T-helper 2 cell treated with Interferon-gamma antibody and Interleukin-4, amounts not matched to agents 5 μg/mL and 100 μg/mL, for 36 hours (primary cell): ENCODE data around the gene ME3.
"Not testable (repeated sequence)": the region's sequence is repeated elsewhere in the genome, so short reads cannot be mapped to it uniquely, and the experiment has no call there.

ENCODE experiments used
- DNase-seq: peaks from one replicate; pipeline ENCODE4 v3.0.0; 2021; ENCODE audit warnings: low spot score
- H3K27ac Mint-ChIP-seq: one replicate; pipeline ENCODE4 v1.8.0; 2021; ENCODE audit warnings: mild to moderate bottlenecking, mixed read lengths
- H3K27me3 Mint-ChIP-seq: one replicate; pipeline ENCODE4 v1.8.0; 2021; ENCODE audit warnings: low read depth, mixed read lengths
- H3K36me3 Mint-ChIP-seq: one replicate; pipeline ENCODE4 v1.8.0; 2021; ENCODE audit warnings: low read depth, mixed read lengths
- H3K4me1 Mint-ChIP-seq: one replicate; pipeline ENCODE4 v1.8.0; 2021; ENCODE audit warnings: low read depth, mixed read lengths
- H3K4me3 Mint-ChIP-seq: one replicate; pipeline ENCODE4 v1.8.0; 2022; ENCODE audit warnings: mild to moderate bottlenecking, moderate library complexity, mixed read lengths
- H3K9me3 Mint-ChIP-seq: one replicate; pipeline ENCODE4 v1.8.0; 2021; ENCODE audit warnings: mixed read lengths

ME3 gene

DNA sequence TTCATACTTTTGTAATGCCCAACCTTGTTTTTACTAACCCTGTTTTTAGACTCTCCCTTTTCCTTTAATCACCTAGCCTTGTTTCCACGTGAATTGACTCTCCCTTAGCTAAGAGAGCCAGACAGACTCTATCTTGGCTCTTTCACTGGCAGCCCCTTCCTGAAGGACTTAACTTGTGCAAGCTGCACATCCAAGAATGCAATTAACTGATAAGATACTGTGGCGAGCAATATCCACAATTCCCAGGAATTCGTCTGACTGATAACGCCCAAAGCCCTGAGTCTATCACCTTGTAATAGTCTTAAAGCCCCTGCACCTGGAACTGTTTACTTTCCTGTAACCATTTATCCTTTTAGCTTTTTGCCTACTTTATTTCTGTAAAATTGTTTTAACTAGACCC lies 248.9 kb downstream of the ME3 start:
- H3K27me3 Mint-ChIP-seq, H3K27ac Mint-ChIP-seq, H3K4me3 Mint-ChIP-seq, H3K9me3 Mint-ChIP-seq, DNase-seq, H3K4me1 Mint-ChIP-seq, H3K36me3 Mint-ChIP-seq: not testable (repeated sequence)

GRCh38 chr11:86422371-86422770 lies 250.0 kb downstream of the ME3 start:
- Mint-ChIP-seq H3K4me1 (peaks cover 3% of the 10 kb centered on the region), H3K36me3 (no peaks in the 10 kb centered on the region), H3K27ac (no peak overlapping the region), H3K9me3 (no peaks in the 10 kb centered on the region), H3K4me3 (no peak overlapping the region), H3K27me3 (peaks cover 3% of the 10 kb centered on the region)
- no peak for DNase-seq

DNA sequence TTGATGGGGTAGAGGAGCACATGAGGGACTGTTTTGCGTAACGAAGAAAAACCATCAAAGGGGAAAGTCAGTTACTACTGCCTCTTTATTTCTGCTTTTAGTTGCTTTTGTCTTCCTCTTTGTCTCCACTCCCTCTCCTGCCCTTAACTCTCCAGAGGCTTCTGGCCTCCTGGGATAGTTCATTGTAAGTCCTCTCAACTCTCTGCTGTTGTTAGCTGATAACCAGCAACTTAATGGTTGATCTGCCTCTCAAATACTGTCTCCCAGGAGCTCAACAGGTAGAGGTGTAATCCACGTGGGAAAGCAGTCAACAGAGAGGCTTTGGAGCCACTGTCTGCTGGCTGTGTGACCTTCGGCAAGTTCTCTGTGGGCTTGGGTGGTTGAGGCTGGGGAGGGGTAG lies 250.5 kb downstream of the ME3 start:
- H3K36me3 Mint-ChIP-seq = no peaks in the 10 kb centered on the region
- H3K9me3 Mint-ChIP-seq = no peaks in the 10 kb centered on the region
- DNase-seq = no peak
- H3K4me3 Mint-ChIP-seq = no peak overlapping the region
- peaks cover 3% of the 10 kb centered on the region for H3K27me3 Mint-ChIP-seq
- H3K27ac Mint-ChIP-seq = no peak overlapping the region
- H3K4me1 Mint-ChIP-seq = peaks cover 3% of the 10 kb centered on the region

DNA sequence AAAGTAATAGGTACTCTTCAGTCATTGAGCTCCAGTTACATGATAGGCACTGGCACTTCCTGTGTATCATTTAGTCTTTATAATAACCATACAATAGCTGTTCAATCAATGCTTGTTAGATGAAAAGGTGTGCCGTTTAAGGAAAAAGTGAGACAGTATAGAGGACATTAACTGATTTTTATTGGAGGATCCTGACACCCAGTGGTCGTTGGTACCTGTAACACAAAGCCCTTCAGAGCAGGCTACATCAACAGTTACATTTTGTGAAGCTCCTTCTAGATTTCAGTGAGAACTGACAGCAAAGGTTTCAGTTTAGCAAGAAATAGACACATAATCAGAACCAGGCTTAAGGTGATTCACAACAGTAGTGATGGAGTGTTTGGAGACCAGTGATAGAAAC lies 253.5 kb downstream of the ME3 start:
- no peak overlapping the region for H3K4me3 Mint-ChIP-seq
- H3K27ac Mint-ChIP-seq = no peak overlapping the region
- no peaks in the 10 kb centered on the region for H3K36me3 Mint-ChIP-seq
- H3K4me1 Mint-ChIP-seq = peaks cover 4% of the 10 kb centered on the region
- H3K9me3 Mint-ChIP-seq = no peaks in the 10 kb centered on the region
- no peak for DNase-seq
- H3K27me3 Mint-ChIP-seq = no peaks in the 10 kb centered on the region

- no peaks in the 10 kb centered on the region for H3K9me3 Mint-ChIP-seq
- no peak overlapping the region for H3K27ac Mint-ChIP-seq
- no peaks in the 10 kb centered on the region for H3K27me3 Mint-ChIP-seq
- no peak overlapping the region for H3K4me3 Mint-ChIP-seq
- no peaks in the 10 kb centered on the region for H3K36me3 Mint-ChIP-seq
- no peak for DNase-seq
- H3K4me1 Mint-ChIP-seq = peaks cover 4% of the 10 kb centered on the region
Observed at GRCh38 chr11:86418513-86418912, 253.9 kb downstream of the ME3 start.

DNA sequence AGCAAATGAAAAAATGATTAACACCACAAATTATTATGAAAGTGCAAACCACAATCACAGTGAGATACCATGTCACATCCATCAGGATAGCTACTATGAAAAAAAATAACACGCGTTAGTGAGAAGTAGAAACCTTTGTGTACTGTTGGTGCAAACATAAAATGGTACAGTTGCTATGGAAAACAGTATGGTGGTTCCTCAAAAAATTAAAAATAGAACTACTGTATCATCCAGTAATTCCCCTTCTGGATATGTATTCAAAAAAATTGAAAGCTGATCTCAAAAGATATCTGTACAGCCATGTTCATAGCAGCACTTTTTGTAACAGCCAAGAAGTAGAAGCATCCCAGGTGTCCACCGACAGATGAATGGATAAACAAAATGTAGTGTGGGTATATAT lies 254.3 kb downstream of the ME3 start:
- no peaks in the 10 kb centered on the region for H3K9me3 Mint-ChIP-seq
- H3K27ac Mint-ChIP-seq = no peak overlapping the region
- no peak for DNase-seq
- H3K27me3 Mint-ChIP-seq = no peaks in the 10 kb centered on the region
- peaks cover 4% of the 10 kb centered on the region for H3K4me1 Mint-ChIP-seq
- H3K36me3 Mint-ChIP-seq = no peaks in the 10 kb centered on the region
- no peak overlapping the region for H3K4me3 Mint-ChIP-seq

- H3K27me3 Mint-ChIP-seq, H3K4me3 Mint-ChIP-seq, DNase-seq, H3K36me3 Mint-ChIP-seq, H3K27ac Mint-ChIP-seq, H3K9me3 Mint-ChIP-seq, H3K4me1 Mint-ChIP-seq: not testable (repeated sequence)
Observed at GRCh38 chr11:86416951-86417350, 255.5 kb downstream of the ME3 start.

GRCh38 chr11:86416494-86416893 lies 255.9 kb downstream of the ME3 start:
- Mint-ChIP-seq H3K36me3 (no peaks in the 10 kb centered on the region), H3K9me3 (no peaks in the 10 kb centered on the region), H3K27me3 (no peaks in the 10 kb centered on the region), H3K4me1 (peaks cover 4% of the 10 kb centered on the region), H3K4me3 (no peak overlapping the region), H3K27ac (no peak overlapping the region)
- no peak for DNase-seq

- no peaks in the 10 kb centered on the region for H3K27me3 Mint-ChIP-seq
- H3K9me3 Mint-ChIP-seq = no peaks in the 10 kb centered on the region
- H3K36me3 Mint-ChIP-seq = no peaks in the 10 kb centered on the region
- no peak overlapping the region for H3K27ac Mint-ChIP-seq
- peaks cover 4% of the 10 kb centered on the region for H3K4me1 Mint-ChIP-seq
- H3K4me3 Mint-ChIP-seq = no peak overlapping the region
- no peak for DNase-seq
Observed at GRCh38 chr11:86415026-86415425, 257.4 kb downstream of the ME3 start.

DNA sequence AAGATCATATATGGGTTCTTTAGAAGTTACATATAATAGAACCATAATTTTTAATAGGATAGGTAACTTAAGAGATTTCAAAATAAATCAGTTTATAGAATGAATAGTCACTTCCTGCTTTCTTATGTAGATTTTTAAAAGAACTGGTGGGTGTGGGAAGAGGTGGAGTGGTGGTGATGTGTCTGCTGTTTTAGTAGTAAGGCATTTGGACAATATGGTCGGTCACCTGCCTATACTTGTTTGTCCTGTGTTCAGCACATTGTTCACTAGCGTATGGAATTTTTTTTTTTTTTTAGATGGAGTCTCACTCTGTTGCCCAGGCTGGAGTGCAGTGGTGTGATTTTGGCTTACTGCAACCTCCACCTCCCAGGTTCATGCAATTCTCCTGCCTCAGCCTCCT lies 258.4 kb downstream of the ME3 start:
- Mint-ChIP-seq H3K27me3 (no peaks in the 10 kb centered on the region), H3K4me3 (no peak overlapping the region), H3K36me3 (no peaks in the 10 kb centered on the region), H3K9me3 (no peaks in the 10 kb centered on the region), H3K4me1 (peaks cover 4% of the 10 kb centered on the region), H3K27ac (no peak overlapping the region)
- DNase-seq = no peak

GRCh38 chr11:86408845-86409244 lies 263.6 kb downstream of the ME3 start:
- no peak overlapping the region for H3K4me3 Mint-ChIP-seq
- H3K9me3 Mint-ChIP-seq = no peaks in the 10 kb centered on the region
- H3K4me1 Mint-ChIP-seq = no peaks in the 10 kb centered on the region
- no peak overlapping the region for H3K27ac Mint-ChIP-seq
- no peaks in the 10 kb centered on the region for H3K36me3 Mint-ChIP-seq
- no peaks in the 10 kb centered on the region for H3K27me3 Mint-ChIP-seq
- no peak for DNase-seq

DNA sequence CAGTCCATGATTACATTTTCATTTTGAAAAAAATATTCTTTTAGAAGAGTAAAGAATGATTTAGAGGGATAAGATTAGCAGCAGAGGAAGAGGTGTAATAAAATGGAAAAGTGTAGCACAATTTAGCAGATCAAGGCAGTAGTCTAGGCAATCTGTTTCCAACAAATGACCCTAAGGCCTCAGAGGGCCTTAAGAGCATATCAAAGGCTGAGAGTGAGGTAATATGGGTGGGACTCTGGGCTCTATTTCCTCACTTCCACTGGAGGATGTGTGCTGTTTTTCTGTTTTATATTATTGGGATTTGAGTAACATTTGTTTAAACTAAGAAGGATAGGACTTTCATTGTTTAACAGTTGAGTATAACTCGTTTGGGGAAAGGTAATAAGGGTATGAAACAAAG lies 269.0 kb downstream of the ME3 start:
- H3K36me3 Mint-ChIP-seq = no peaks in the 10 kb centered on the region

DNA sequence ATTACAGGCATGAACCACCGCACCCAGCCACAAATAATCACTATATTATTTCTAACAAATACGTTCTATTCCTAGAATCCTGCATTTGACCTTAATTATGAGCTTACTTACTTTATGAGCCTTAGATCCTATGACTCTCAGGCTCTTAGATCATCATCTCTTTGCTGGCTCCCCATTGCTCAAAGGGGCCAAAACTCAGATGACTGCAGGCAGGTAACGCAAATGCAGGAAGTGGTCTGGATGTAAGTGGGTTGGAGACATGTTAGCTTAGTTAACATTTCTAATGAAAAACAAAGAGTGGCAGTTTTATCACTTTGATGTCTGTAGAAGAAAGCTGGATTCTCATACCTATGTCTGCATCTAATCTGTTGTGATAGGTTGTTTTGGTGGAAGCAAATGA lies 274.3 kb downstream of the ME3 start:
- H3K36me3 Mint-ChIP-seq = no peaks in the 10 kb centered on the region
- no peaks in the 10 kb centered on the region for H3K27me3 Mint-ChIP-seq
- H3K9me3 Mint-ChIP-seq = no peaks in the 10 kb centered on the region
- H3K4me1 Mint-ChIP-seq = peaks cover 3% of the 10 kb centered on the region
- DNase-seq = no peak
- H3K4me3 Mint-ChIP-seq = no peak overlapping the region
- H3K27ac Mint-ChIP-seq = no peak overlapping the region

More for the DNA sequence above, 269.0 kb downstream of the ME3 start:
- Mint-ChIP-seq H3K4me1 (no peaks in the 10 kb centered on the region), H3K4me3 (no peak overlapping the region), H3K9me3 (no peaks in the 10 kb centered on the region), H3K27me3 (no peaks in the 10 kb centered on the region), H3K27ac (no peak overlapping the region)
- no peak for DNase-seq

GRCh38 chr11:86397351-86397750 lies 275.1 kb downstream of the ME3 start:
- DNase-seq = no peak
- H3K4me1 Mint-ChIP-seq = peaks cover 3% of the 10 kb centered on the region
- H3K27me3 Mint-ChIP-seq = no peaks in the 10 kb centered on the region
- H3K27ac Mint-ChIP-seq = no peak overlapping the region
- H3K9me3 Mint-ChIP-seq = no peaks in the 10 kb centered on the region
- no peaks in the 10 kb centered on the region for H3K36me3 Mint-ChIP-seq
- H3K4me3 Mint-ChIP-seq = no peak overlapping the region

GRCh38 chr11:86396396-86396795 lies 276.0 kb downstream of the ME3 start:
- H3K36me3 Mint-ChIP-seq = no peaks in the 10 kb centered on the region
- no peak for DNase-seq
- H3K4me1 Mint-ChIP-seq = peaks cover 3% of the 10 kb centered on the region
- no peak overlapping the region for H3K27ac Mint-ChIP-seq
- H3K27me3 Mint-ChIP-seq = no peaks in the 10 kb centered on the region
- no peak overlapping the region for H3K4me3 Mint-ChIP-seq
- H3K9me3 Mint-ChIP-seq = no peaks in the 10 kb centered on the region
